ENCODE data around the gene ATP6V1F. TPM values are rescaled to one million over a fixed set of nuclear protein-coding genes. Genes with fewer than 3 reads are reported as not detected.

ATP6V1F gene
- total RNA-seq, 1 donor from 2014 or later: 133 TPM

DNA sequence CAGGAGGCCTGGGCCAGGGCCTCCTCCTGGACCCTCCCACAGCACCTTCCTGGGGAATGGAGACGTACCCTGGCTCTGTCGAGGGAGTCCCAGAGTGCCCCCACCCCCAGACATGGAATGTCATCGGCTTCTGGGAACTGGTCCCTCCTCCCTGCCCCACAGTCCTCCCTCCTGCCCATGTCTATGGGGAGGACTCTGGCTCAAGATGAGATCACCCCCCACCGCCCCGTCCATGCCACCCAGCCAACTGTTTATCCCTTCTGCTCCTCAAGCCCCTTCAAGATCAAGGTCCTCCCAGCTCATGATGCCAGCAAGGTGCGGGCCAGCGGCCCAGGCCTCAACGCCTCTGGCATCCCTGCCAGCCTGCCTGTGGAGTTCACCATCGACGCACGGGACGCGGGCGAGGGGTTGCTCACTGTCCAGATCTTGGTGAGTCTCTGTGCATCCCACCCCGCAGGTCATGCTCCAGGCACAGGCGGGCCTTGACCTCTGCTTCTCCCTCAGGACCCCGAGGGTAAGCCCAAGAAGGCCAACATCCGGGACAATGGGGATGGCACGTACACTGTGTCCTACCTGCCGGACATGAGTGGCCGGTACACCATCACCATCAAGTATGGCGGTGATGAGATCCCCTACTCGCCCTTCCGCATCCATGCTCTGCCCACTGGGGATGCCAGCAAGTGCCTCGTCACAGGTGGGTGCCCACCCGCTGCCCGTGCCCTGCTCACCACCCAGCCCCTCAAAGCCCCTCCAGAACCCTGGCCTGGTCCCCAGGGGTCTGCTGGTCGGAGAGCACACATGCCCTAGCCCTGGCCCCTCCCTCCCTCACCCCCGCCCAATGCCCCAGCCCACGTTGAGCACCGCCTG lies 14.1 kb upstream of the ATP6V1F start:
- H3K36me3 Mint-ChIP-seq (ENCODE audit: unreplicated experiment): no peaks in the 10 kb centered on the region
- H3K27me3 Mint-ChIP-seq (ENCODE audit: unreplicated experiment): peaks cover 6% of the 10 kb centered on the region
- H3K4me3 Mint-ChIP-seq (ENCODE audit: unreplicated experiment): no peak overlapping the region
- no peaks in the 10 kb centered on the region for H3K4me1 Mint-ChIP-seq (ENCODE audit: low read depth, unreplicated experiment)
- TF ChIP-seq, protein P1, sequence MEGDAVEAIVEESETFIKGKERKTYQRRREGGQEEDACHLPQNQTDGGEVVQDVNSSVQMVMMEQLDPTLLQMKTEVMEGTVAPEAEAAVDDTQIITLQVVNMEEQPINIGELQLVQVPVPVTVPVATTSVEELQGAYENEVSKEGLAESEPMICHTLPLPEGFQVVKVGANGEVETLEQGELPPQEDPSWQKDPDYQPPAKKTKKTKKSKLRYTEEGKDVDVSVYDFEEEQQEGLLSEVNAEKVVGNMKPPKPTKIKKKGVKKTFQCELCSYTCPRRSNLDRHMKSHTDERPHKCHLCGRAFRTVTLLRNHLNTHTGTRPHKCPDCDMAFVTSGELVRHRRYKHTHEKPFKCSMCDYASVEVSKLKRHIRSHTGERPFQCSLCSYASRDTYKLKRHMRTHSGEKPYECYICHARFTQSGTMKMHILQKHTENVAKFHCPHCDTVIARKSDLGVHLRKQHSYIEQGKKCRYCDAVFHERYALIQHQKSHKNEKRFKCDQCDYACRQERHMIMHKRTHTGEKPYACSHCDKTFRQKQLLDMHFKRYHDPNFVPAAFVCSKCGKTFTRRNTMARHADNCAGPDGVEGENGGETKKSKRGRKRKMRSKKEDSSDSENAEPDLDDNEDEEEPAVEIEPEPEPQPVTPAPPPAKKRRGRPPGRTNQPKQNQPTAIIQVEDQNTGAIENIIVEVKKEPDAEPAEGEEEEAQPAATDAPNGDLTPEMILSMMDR (IDR thresholded peaks at IDR 0.05; ENCODE audit: partially characterized antibody, unreplicated experiment): no peak
- H3K27ac Mint-ChIP-seq (ENCODE audit: unreplicated experiment): no peak overlapping the region
- DNase-seq: no peak
- no peaks in the 10 kb centered on the region for H3K9me3 Mint-ChIP-seq (ENCODE audit: unreplicated experiment)

DNA sequence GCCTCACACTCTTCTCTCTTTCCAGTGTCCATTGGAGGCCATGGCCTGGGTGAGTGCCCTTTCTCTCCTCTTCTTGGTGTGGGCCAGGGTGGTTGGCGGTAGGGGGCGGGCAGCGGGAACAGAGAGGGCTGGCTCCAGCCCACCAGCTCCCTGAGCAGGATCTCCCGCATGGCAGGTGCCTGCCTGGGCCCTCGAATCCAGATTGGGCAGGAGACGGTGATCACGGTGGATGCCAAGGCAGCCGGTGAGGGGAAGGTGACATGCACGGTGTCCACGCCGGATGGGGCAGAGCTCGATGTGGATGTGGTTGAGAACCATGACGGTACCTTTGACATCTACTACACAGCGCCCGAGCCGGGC lies 13.5 kb upstream of the ATP6V1F start:
- no peak overlapping the region for H3K27ac Mint-ChIP-seq (ENCODE audit: unreplicated experiment)
- H3K4me1 Mint-ChIP-seq (ENCODE audit: low read depth, unreplicated experiment): no peaks in the 10 kb centered on the region
- H3K27me3 Mint-ChIP-seq (ENCODE audit: unreplicated experiment): peaks cover 8% of the 10 kb centered on the region
- TF ChIP-seq, protein P1 (IDR thresholded peaks at IDR 0.05; ENCODE audit: partially characterized antibody, unreplicated experiment): no peak
- no peaks in the 10 kb centered on the region for H3K9me3 Mint-ChIP-seq (ENCODE audit: unreplicated experiment)
- no peaks in the 10 kb centered on the region for H3K36me3 Mint-ChIP-seq (ENCODE audit: unreplicated experiment)
- DNase-seq: no peak
- H3K4me3 Mint-ChIP-seq (ENCODE audit: unreplicated experiment): no peak overlapping the region

DNA sequence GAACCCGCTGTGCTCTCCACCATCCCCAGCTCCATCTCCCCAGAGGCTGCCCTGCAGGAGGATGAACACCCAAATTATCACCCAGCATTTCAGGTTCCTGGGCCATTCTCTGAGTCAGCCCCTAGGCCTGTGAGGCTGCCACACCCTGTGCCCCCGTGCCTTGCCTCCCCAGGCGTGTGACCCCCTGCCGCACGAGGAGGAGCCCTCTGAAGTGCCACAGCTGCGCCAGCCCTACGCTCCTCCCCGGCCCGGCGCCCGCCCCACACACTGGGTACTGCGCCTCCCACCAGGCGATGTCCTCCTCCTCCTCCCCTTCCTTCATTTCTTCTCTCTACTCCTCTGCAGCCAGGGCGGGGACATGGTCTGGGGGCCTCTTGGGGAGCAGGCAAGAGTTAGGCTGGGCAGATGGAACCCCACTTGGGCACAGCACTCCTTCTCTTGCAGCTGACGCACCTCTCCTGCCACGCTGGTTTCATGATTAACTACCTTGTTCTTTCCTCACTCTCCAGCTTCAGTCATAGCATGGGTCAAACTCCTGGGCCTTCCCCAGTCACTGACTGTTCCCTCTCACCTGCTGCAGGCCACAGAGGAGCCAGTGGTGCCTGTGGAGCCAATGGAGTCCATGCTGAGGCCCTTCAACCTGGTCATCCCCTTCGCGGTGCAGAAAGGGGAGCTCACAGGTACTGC lies 12.7 kb upstream of the ATP6V1F start:
- TF ChIP-seq, protein P1 (IDR thresholded peaks at IDR 0.05; ENCODE audit: partially characterized antibody, unreplicated experiment): no peak

DNA sequence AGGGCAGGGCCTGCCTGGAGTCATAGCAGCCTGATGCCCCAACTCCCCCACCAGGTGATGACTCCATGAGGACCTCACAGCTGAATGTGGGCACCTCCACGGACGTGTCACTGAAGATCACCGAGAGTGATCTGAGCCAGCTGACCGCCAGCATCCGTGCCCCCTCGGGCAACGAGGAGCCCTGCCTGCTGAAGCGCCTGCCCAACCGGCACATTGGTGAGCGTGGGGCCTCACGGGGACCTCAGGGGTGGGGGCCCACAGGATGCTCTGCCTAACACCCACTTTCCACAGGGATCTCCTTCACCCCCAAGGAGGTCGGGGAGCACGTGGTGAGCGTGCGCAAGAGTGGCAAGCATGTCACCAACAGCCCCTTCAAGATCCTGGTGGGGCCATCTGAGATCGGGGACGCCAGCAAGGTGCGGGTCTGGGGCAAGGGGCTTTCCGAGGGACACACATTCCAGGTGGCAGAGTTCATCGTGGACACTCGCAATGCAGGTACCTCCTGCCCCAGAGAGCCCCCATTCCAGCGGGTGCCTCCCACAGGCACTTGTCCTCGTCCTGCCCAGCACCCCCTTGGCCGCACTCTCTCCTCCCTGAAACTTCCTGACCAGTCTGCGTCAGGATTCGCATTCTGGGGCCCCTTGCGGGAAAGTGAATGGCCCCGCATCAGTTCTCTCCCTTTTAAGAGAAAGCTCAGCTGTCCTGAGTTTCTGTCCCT lies 10.0 kb upstream of the ATP6V1F start:
- H3K27me3 Mint-ChIP-seq (ENCODE audit: unreplicated experiment): peaks cover 5% of the 10 kb centered on the region
- H3K27ac Mint-ChIP-seq (ENCODE audit: unreplicated experiment): no peak overlapping the region
- H3K4me3 Mint-ChIP-seq (ENCODE audit: unreplicated experiment): no peak overlapping the region
- H3K9me3 Mint-ChIP-seq (ENCODE audit: unreplicated experiment): no peaks in the 10 kb centered on the region
- H3K4me1 Mint-ChIP-seq (ENCODE audit: low read depth, unreplicated experiment): no peaks in the 10 kb centered on the region
- TF ChIP-seq, protein P1 (IDR thresholded peaks at IDR 0.05; ENCODE audit: partially characterized antibody, unreplicated experiment): no peak
- no peaks in the 10 kb centered on the region for H3K36me3 Mint-ChIP-seq (ENCODE audit: unreplicated experiment)
- DNase-seq: no peak

More for the DNA sequence above, 12.7 kb upstream of the ATP6V1F start:
- Mint-ChIP-seq H3K4me3 (ENCODE audit: unreplicated experiment) (no peak overlapping the region), H3K36me3 (ENCODE audit: unreplicated experiment) (no peaks in the 10 kb centered on the region), H3K27me3 (ENCODE audit: unreplicated experiment) (peaks cover 8% of the 10 kb centered on the region), H3K4me1 (ENCODE audit: low read depth, unreplicated experiment) (no peaks in the 10 kb centered on the region), H3K9me3 (ENCODE audit: unreplicated experiment) (no peaks in the 10 kb centered on the region), H3K27ac (ENCODE audit: unreplicated experiment) (peak overlapping the region; percentile 12)
- DNase-seq: no peak
